ENCODE results near the gene FALEC.

GRCh38 chr1:150566589-150567340 lies 51.2 kb downstream of the FALEC start:
- no peak for TF ChIP-seq SUZ12 (IDR thresholded peaks at IDR 0.05; ENCODE audit: extremely low read depth, insufficient read depth, insufficient read length)
- no peak for TF ChIP-seq ZNF274 (IDR thresholded peaks at IDR 0.05; ENCODE audit: low read depth, low read length)
- no peak for TF ChIP-seq YY1 (IDR thresholded peaks at IDR 0.05; ENCODE audit: insufficient read depth, insufficient read length)
